Mucosa of gallbladder (tissue), 1 donor: Measurements from ENCODE around the gene ZNF784. TPM values are rescaled to one million over a fixed set of nuclear protein-coding genes. Genes with fewer than 3 reads are reported as not detected.

ENCODE experiments used
- DNase-seq: peaks from one replicate; pipeline ENCODE4 v3.0.0-alpha.2; 2020; ENCODE audit warnings: low spot score
- total RNA-seq: library from RNA; stranded (reverse); gene quantifications from one replicate; pipeline ENCODE4 v1.2.1, GENCODE V29; 2021
- donor health status: DM: no; HTN: no; CAD: no.

Gene ZNF784
- total RNA-seq, 1 donor from 2014 or later = 13.0 TPM

DNA sequence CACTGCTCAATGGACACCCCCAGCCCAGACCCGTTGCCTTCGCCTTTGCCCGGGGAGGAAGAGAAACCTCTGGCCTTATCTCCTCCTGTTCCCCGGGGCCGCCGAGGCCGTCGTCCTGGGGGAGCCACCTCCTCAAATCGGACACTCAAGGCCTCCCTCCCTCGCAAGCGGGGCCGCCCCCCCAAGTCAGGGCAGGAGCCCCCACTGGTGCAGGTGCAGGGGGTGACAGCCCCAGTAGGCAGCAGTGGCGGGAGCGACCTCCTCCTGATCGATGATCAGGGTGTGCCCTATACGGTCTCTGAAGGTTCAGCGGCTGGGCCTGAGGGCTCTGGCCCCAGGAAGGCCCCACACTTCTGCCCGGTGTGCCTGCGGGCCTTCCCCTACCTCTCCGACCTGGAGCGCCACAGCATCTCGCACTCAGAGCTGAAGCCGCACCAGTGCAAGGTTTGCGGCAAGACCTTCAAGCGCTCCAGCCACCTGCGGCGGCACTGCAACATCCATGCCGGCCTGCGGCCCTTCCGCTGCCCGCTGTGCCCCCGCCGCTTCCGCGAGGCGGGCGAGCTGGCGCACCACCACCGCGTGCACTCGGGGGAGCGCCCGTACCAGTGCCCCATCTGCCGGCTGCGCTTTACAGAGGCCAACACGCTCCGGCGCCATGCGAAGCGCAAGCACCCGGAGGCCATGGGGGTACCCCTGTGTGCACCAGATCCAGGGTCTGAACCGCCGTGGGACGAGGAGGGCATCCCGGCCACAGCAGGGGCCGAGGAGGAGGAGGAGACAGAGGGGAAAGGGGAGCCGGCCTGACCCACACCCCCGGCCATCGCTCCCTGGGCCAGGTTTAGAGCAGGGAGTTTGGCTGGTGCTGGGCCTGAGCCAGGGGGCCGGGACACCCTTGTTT, 22.0 kb downstream of the ZNF784 start:
- DNase-seq = no peak

GRCh38 chr19:55601084-55601483, 23.3 kb downstream of the ZNF784 start:
- no peak for DNase-seq

GRCh38 chr19:55600662-55601028, 23.7 kb downstream of the ZNF784 start:
- no peak for DNase-seq

DNA sequence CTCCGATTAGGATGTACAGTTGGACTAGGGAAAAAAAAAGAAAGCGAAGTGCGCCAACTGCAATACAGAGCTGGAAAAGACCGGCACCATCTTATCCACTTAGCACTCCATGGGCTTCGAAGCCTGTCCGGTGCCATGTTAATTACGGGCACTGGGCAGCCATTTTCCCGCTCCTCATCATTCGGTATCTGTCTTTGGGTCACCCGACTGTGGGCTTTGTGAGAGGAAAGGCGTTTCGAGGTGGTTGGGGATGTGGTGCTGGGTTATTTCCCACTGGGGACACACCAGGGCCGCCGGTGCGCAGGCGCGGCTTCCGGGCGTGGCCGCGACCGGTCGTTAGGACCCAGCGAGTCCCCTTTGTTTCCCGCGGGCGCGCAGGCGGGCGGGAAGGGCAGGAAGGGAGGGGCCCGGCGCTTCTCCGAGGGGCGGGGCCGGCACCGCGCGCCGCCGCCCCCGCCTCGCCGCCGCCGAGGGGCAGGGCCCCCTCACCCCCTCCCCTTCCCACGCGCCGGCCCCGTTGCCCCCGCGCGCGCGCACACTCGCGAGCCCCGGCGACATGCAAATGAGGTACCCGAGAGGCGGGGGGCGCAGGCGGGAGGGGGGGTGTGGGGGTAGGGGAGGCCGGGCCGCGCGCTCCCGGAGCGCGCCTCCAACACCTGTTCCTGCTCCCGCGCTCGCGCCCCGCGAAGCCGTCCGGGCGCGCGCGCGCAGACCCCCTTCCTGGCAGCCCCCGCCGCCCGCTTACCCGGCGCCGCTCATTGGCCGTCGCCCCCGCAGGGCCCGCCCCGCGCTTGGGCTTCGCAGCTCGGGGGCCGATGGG, 24.3 kb downstream of the ZNF784 start, which contains the start of gene ZNF524:
Gene ZNF524 (plus strand): TSS at position 447 of the 820 bp plus-strand sequence. CDS start 1,825 bp downstream, outside the sequence.
- peak; percentile 85 for DNase-seq

DNA sequence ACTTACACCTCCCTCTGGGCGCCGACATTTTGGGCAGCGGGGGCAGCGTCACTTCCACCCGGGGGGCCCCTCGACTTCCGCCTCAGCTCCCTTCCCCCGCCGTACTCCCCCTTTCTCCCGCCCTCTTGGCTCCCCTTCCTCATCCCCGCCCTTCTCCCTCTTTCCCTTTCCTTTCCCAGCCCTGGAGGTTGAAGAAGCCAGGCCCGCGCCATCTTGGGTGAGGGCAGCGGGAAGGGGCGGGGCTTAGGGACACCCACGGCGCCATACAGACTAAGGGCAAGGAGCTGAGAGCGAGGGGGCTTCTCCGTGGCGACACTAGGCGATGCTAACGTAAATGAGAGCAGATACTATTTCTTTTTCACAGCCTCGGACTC, 24.9 kb downstream of the ZNF784 start, which contains the start of gene FIZ1:
Gene FIZ1 (minus strand): TSS at position 50 of the 374 bp plus-strand sequence. CDS start 1,652 bp downstream, outside the sequence.
- peak; percentile 98 for DNase-seq

- DNase-seq = peak; percentile 94
Measured at GRCh38 chr19:55598719-55599467, 25.5 kb downstream of the ZNF784 start.

DNA sequence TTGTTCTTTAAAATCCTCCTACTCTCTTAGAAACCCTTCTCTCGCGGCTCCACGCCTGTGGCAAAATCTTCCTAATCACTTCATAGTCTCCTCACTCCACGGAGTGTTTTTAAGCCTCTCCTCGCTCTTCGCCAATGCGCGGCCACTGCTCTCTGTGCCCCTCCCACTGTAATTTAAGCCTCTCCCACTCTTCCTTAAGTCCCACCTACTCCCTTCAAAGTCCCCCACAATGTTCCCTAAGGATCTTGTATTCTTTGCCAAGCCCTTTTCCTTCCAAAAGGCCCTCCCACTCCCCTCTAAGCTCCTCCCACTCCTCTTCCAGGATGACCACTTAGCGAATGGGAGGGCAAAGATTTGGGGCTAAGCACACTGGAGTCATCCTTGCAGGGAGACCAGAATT, 26.3 kb downstream of the ZNF784 start:
- no peak for DNase-seq

GRCh38 chr19:55597501-55597921, 26.9 kb downstream of the ZNF784 start:
- DNase-seq = no peak

DNA sequence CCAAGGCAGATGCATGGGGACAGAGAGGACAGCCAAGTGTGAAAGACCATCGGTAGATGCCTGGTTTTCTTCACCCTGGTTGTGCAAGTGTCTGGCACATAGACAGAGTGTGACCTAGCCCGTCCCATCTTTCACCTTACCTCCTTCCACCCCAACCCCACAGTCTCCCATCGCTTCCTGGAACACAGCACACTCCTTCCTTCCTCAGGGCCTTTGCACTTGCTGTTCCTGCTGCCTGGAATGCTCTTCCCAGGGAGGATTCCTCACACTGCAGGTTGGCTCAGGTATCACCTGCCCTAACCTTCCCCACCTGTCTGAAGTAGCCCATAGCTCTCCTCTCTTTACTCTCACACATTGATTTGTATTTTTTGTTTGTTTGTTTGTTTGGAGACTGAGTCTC, 28.1 kb downstream of the ZNF784 start:
- no peak for DNase-seq

DNA sequence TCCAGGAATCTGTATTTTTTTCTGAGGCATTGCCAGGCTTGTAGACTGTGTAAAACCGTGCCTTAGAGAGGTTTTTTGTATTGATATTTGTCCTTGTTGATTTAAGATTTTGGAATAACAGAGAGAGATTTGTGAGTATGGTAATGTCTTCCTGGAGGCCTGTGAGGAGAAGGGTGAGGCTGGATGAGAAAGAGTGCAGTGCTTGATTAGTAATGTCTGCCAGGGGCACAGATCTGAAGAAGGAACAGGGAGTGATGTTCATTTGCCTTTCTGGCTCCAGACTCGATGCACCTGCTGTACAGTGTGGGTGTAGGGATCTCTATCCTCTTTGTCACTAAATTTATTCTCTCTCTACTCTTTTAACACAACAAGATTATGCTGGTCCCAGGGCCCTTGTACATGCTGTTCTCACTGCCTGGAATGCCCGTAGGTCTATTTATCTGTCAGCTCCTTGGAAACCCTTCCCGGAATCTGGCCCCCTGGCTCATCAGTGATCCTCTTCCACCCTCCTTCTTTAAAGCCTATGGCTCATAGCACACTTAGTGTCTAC, 29.3 kb downstream of the ZNF784 start:
- DNase-seq = no peak

DNA sequence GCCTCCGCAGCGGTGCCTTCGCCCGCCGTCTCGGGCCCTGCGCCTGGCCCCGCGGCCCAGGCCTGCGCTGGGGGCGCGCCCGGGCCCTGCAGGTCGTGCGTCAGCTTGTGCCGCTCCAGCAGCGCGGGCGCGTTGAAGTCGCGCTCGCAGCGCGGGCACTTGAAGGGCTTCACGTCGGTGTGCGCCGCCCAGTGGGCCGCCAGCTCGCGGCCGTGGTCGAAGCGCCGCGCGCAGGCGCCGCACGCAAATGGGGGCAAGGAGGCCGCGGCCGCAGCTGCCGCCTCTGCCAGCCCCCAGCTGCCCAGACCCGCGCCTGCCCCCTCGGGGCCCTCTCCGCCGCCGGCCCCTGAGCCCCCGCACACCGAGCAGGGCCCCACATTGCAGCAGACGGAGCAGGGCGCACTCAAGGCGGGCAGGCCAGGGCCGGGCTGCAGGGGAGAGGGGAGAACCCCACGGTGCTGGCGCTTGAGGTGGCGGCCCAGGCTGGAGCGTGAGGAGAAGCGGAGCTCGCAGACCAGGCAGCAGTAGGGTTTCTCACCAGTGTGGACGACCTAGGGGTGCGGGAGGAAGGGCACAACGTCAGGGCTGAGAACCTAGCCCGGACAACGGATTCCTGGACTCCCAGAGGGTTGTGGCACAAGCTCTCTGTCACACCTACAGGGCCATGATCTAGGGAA, 31.1 kb downstream of the ZNF784 start:
- DNase-seq = no peak

DNA sequence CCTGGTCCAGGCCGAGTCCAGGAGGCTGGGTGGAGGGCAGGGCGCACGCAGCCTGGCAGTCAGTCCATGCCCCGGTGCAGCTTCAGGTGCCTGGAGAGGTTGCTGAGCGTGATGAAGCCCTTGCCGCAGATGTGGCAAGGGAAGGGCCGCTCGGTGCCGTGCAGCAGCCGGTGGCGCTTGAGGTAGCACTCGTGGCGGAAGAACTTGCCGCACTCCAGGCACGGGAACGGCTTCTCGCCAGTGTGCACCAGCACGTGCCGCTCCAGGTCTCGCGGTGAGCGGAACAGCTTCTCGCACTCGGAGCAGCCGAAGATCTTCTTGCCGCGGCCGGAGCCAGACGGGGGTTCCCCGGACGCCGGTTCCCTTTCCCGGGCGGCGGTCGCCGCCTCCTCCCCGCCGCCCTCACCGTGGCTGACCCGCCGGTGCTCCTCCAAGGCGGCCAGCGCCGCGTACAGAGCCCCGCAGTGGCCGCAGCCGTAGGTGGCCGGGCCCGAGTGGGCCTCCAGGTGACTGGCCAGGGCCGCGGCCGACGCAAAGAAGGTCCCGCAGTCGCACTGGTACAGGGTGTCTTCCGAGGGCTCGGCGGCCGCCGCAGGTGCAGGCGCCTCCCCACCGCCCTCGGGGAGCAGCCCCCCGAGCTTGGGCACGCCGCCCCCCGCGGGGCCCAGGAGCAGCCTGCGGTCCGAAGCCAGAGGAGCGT, 31.8 kb downstream of the ZNF784 start:
- DNase-seq = no peak

DNA sequence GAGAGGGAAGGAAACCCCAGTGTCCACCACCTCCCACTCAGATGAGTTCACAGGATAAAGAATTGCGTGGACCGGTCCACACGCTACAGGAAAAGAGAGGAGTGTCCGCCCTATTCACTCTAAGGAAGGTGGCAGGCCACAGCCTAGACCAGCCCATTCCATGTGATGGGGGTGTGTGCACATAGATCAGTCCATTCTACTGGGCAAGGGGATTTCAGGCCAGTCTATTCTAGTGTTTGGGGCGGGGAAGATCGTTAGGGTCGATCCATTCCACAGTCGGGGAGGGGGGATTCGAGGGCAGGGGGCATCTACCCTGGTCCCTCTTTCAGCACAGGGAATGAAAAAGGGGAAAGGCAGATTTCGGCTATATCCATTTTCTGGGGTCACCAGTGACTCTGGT, 32.8 kb downstream of the ZNF784 start:
- no peak for DNase-seq

- DNase-seq = no peak
Measured at GRCh38 chr19:55590617-55591016, 33.7 kb downstream of the ZNF784 start.

- no peak for DNase-seq
Measured at GRCh38 chr19:55590109-55590508, 34.3 kb downstream of the ZNF784 start.

DNA sequence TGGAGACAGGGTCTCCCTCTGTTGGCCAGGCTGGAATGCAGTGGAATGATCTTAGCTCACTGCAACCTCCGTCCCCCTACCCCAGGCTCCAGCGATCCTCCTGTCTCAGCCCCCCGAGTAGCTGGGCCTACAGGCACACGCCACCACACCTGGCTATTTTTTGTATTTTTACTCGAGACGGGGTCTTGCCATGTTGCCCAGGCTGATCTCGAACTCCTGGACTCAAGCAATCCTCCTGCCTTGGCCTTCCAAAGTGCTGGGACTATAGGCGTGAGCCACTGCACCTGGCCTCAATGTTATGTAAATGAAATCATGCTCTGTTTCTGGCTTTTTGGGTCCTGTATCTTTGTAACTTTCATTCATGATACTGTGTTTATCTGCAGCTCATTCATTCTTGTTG, 35.6 kb downstream of the ZNF784 start:
- DNase-seq = no peak

- peak; percentile 97 for DNase-seq
Measured at GRCh38 chr19:55586976-55587668, 37.2 kb downstream of the ZNF784 start.

- no peak for DNase-seq
Measured at GRCh38 chr19:55585658-55586339, 38.6 kb downstream of the ZNF784 start.

- no peak for DNase-seq
Measured at GRCh38 chr19:55584871-55585270, 39.5 kb downstream of the ZNF784 start.
